MV-4-11 (cell line): ENCODE results near the gene RAB8A.
"Not testable (repeated sequence)": the region's sequence is repeated elsewhere in the genome, so short reads cannot be mapped to it uniquely, and the experiment has no call there.

Experiments
- DNase-seq: peaks from one replicate; lab custom pipeline; 2025; lab: John Stamatoyannopoulos, UW

Gene RAB8A

DNA sequence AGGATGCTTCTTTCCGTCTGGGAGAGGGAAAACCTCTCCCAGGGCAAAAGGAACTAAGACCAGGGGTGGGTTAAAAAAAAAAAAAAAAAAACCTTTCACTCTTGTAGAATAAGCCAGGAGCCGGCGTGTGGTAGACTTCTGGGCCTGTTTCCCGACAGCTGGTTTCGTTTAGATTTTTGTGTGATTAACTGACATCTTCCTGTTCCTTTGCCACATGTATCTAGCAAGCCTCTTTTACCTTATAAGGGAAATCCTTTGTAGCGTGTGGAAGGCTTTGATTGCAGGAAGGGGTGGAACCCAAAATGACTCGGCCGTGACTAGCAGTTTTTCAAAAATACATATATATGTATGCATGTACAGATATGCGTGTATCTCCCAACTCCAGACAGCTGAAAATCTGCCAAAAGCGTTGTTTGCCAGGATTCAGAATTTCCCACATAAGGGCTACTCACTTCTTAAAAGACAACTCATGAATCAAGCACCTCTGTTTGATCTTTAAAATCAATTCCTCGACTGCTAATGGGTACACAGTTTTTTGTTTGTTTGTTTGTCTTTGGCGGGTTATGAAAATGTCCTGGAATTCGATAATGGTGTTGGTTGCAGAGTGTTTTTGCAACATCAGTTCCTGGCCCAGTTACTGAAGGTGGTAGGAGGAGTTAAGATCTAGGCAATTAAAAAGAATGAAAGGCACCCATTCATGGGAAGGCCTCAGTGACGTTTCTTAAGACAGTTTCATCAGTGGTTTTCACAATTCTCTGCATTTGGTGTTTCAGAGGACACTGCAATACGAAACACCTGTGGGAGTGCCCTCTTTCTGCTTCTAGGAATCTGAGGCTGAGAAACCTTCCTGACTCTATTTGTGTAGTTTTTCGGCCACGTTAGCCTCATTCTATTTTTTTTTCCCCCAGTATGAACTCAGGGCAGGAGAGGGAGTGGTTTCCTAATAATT is 32.7 kb upstream of the RAB8A start:
- peak; percentile 98 for DNase-seq

DNA sequence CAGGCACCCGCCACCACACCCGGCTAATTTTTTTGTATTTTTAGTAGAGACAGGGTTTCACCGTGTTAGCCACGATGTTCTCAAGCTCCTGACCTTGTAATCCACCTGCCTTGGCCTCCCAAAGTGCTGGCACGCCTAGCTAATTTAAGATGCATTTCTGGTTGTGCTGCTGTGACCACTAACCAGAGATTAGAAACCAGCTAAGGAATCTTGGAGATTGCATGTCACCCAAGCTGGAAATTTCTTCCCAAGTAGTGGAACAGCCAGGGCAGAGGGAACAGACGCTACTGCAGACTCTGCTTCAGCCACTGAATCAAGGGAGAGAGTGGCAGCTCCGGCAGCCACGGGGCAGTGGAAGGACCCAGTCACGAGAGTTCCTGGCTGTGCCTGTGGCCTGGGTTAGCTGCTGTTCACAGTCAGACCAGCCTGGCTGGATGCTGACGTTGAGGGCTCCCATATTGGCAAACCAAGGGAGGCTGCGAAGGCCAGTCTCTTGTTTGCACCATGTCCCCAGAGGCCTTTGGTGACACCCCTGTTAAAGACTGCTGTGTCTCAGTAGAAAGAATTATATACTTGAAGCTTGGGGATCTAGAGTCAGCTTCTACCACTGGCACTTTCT is 27.5 kb upstream of the RAB8A start:
- no peak for DNase-seq

DNA sequence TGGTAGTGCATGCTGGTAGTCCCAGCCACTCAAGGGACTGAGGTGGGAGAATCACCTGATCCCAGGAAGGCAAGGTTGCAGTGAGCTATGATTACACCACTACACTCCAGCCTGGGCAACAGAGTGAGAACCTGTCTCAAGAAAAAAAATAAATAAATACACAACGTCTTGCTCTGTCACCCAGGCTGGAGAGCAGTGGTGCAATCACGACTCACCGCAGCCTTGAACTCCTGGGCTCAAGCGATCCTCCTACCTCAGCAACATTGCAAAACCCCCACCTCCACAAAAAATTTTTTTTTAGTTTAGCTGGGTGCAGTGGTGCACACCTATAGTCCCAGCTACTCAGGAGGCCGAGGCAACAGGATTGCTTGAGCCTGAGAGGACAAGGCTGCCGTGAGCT is 26.6 kb upstream of the RAB8A start:
- DNase-seq: peak; percentile 57

DNA sequence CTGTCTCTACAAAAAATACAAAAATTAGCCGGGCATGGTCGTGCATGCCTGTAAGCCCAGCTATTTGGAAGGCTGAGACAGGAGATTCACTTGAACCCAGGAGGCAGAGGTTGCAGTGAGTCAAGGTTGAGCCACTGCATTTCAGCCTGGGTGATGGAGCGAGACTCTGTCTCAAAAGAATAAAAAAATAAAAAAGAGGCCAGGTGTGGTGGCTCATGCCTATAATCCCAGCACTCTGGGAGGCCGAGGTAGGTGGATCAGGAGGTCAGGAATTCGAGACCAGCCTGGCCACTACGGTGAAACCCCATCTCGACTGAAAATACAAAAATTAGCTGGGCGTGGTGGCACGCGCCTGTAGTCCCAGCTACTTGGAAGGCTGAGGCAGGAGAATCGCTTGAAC is 24.3 kb upstream of the RAB8A start:
- not testable (repeated sequence) for DNase-seq

DNA sequence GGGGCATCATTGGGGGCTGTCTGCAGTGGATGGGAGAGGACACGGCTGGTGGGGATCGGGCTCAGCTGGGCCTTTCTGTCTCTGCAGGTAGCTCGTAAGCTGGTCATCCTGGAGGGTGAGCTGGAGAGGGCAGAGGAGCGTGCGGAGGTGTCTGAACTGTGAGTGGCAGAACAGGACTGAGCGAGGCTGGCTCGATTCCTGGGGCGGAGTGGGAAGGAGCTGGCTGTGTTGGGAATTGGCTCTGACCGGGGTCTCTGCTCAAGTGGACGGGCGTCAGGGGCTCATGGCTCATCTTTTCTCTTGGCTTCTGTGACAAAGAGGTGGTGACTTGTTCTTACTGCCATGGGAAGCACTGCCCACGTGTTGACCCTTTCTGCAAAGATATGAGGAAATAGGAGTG is 23.7 kb upstream of the RAB8A start:
- DNase-seq: no peak

DNA sequence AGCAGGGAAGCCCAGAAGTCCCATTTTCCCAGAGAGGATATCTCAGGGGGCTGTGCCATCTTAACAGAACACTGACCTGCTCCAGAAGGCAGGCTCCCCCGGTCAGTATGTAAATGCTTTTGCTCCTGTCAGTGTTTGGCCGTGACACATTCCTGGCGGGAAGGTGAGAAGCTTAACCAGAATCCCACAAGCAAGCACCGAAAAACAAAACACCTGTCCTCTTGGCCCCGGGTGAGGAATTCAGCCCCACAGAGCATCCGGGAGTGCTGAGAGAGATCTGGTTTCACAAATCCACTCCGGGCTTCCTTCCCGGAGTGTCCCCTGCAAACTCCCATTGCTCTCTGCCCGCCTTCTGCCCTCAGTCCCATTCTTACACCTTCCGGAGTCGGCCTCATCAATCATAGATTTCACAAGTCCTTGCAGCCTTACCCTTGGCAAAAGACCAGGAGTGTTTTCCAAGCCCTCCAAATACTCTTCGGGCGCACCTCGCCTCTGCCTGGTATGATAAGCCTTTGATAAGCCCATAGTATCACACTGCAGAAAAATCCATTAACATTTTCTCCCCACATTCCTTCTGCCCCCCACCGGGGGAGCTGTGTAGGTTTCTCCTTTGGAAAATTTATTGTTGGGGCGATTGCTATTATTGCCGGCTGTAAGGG is 23.2 kb upstream of the RAB8A start:
- no peak for DNase-seq

DNA sequence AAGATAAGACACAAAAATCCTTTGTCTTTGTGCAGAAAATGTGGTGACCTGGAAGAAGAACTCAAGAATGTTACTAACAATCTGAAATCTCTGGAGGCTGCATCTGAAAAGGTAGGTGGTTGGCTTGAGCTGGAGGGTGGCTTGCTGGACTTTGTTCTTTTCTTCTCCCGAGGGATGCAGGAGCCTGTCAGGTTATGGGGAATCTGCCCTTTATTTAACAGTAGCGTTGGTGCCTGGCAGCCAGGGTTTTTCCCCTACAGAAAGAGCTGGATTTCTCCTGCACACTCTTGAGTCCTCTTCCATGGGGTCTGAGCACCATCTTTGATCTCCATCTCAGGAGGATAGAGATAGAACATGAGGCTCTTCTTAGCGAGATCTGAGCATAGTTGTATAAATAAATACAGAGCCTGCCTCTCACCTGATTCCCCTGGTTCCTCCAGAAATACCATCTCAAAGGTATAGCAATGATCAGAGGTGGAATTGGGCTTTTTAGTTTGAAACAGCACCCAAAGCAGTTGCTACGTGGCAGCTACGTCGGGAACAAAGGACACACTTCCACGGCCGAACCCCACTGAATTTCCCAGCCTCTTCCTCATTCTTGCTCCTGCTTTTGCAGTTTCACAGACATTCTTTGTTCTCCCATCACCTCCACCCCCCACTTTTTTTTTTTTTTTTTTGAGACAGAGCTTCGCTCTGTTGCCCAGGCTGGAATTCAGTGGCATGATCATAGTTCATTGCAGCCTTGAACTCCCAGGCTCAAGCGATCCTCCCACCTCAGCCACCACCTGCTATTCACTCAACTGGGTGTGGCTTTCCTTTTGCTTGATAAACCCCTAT is 22.5 kb upstream of the RAB8A start:
- DNase-seq: no peak

DNA sequence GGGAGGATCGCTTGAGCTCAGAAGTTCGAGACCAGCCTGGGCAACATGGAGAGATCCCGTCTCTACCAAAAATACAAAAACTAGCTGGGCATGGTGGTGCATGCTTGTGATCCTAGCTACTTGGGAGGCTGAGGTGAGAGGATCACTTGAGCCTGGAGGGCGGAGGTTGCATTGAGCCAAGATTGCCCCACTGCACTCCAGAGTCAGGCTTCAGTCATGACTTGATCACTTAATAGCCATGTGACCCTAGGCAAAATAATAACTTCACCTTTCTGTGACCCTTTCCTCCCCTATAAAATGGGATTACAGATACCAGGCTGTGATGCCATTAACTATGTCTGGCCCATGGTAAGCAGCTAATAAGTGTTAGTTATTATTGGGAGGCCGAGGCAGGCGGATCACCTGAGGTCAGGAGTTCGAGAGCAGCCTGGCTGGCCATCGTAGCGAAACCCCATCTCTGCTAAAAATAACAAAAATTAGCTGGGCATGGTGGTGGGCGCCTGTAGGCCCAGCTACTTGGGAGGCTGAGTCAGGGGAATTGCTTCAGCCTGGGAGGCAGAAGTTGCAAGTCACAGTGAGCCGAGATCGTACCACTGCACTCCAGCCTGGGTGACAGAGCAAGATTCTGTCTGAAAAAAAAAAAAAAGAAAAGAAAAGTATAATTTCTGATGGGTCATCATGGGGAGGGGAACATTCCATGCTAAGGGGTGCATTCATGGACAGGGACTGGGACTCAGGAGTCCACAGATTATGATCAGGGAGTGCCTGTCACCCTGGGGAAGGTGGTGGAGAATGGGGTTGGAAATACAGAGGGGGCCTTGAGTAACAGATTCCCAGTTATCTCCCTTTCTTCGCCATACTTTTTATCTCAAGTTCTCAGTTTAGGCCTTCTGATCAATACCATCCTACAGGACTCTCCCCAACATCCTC is 19.9 kb upstream of the RAB8A start:
- no peak for DNase-seq

DNA sequence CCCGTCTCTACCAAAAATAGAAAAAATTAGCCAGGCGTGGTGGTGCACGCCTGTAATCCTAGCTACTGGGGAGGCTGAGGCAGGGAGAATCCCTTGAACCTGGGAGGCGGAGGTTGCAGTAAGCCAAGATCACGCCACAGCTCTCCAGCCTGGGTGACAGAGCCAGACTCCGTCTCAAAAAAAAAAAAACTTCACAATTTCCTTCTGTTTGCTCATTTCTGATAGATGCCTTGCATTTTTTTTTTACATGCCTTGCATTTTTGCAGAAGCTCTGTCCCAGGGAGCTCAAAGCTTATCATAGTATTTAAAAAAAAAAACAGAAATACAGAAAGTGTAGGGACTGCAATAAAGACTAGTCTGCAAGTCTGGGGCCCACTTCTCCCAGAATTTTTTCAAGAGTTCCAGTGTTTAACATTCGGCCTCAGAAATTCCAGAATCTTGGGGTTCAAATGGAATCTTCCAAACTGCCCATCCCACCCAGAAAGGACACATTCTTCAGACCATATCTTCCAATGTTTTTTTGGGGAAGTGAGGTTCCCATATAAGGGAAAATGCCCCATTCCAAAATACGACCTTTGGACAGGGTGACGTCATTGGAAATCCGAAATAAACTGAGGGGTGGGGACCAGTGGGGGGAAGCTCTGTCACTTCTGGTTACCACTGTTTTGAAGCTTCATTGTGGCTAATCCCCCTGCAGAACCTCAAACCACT is 17.2 kb upstream of the RAB8A start:
- no peak for DNase-seq

DNA sequence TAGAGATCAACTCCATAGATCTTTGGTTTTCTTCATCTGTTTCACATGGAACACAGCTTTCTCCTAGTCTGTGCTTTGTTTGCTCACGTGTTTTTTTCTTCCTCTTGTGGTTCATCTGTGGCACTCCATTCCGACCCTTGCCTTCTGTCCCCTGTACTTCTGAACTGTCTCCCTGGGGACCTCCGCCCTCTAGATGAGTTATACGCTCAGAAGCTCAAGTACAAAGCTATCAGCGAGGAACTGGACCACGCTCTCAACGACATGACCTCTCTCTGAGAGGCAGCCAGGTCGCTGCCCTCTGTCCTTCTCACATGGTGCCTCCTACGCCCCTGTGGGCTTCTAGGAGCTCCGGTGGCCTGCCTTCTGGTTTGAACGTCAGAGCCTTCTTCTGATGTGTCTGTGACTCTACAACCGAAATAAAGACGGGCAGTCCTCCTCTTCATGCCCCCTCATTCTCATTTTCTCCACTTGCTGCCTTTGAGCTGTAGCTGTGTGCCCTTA is 16.6 kb upstream of the RAB8A start:
- DNase-seq: peak; percentile 97

DNA sequence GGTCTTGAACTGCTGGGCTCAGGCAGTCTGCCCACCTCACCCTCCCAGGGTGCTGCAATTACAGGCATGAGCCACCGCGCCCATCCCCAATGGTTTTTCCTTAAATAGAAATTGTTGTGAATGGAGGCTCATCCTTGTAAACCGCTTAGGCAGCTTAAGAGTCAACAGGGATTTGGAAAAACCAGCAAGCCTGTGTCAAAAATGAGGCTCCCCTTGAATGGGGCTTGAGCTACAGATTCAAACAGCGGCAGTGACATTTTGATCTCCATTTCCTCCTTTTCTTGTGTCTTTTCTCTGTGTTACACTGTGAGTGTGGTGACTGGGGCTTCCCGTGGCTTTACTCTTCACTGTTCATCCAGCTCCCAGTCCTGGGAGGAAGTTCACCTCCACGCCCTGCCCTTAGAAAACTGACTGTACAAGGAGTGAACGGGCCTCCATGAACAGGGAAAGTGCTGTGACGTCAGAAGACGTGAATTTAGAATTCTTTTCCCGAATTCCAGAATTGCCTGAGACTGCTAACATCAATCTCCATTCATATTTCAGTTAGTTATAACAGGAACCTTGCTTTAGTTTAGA is 15.3 kb upstream of the RAB8A start:
- peak; percentile 74 for DNase-seq

DNA sequence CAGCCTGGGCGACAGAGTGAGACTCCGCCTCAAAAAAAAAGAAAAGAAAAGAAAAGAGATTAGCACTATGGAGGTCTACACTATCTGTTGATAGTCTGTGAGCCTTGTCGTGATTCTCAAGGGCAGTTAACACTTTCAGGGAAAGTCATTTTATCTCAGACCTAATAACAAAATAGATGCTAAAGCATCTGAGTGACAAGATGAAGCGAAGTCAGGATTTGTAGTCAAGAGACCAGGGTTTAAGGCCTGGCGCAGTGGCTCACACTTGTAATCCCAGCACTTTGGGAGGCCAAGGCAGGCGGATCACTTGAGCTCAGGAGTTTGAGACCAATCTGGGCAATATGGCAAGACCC is 13.3 kb upstream of the RAB8A start:
- no peak for DNase-seq

DNA sequence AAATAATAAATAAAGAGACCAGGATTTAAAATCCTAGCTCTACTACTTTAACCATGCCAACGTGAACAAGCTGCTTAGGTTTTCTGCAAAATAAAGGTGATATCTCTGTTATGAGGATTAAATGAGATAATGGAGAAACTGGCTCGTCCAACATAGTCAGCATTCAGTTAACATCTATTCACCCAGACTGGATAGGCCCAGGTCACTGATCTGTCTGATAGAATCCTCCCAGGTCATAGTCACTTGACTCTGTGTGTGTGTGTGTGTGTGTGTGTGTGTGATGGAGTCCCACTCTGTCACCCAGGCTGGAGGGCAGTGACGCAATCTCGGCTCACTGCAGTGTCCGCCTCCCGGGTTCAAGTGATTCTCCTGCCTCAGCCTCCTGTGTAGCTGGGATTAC is 12.9 kb upstream of the RAB8A start:
- DNase-seq: no peak

DNA sequence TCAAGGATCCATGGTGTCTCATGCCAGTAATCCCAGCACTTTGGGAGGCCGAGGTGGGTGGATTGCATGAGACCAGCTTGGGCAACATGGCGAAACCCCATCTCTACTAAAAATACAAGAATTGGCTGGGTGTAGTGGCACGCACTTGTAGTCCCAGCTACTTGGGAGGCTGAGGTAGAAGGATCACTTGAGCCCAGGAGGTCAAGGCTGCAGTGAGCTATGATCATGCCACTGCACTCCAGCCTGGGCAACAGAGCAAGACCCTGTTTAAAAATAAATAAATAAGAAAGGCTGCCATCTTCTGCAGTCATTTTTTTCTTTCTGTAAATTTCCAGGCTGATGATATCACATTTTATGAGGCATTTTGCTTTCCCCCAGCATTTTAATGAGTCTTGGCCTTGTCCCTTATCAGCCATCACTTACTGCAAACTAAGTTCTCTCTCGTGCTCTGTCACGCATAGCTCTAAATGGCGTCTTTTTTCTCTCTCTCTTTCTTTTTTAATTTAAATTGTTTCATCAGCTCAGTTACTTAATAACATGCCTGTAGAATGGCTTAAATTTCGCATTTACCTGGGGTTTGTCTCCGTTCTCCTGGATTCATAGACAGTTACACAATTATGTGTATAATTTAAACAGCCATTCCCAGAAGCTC is 12.2 kb upstream of the RAB8A start:
- not testable (repeated sequence) for DNase-seq

DNA sequence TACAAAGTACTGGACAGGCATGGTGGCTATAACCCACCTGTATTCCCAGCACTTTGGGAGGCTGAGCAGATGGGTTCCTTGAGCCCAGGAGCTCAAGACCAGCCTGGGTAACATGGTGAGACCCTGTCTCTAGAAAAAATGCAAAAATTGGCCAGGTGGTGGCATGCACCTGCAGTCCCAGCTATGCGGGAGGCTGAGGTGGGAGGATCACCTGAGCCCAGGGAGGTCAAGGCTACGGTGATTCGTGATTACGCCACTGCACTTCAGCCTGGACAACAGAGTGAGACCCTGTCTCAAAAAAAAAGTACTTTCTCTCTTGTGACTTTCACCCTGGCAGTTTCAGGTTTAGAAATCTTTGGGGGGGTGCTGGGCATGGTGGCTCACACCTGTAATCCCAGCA is 11.2 kb upstream of the RAB8A start:
- no peak for DNase-seq

DNA sequence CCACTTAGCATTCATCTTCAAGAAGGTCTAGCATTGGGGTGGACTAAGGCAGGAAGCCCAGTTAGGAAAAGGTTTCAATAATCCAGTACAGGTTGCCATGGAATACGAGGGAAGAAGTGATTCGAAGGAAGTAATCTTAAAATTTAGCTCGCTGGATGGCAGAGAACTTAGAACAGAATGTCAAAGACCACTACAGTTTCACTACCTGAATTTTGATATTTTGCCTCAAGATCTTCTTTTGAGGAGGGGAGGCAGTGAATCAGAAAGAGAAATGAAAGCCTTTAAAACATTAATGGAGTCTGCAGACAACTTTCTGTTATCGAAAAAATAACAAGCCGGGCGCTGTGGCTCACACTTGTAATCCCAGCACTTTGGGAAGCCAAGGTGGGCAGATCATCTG is 7.0 kb upstream of the RAB8A start:
- DNase-seq: peak; percentile 90

DNA sequence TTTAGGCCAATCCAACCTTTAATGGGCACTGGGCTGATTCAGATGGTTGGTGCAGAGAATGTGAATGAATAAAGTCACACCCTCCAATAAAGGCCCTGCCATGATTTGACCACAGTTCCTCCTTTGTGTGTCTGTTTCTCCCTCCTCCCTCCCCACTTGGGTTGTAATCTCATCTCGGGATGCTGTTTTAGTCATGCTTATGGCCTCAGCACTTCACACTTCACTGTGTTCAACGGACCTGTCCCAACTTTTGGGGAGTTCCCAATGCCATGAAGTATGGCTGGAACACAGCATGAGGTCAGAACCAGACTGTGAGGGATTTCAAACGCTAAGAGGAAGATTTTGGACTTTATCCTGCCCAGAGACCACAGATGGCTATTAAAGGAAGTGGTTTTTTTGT is 5.6 kb upstream of the RAB8A start:
- DNase-seq: peak; percentile 68

DNA sequence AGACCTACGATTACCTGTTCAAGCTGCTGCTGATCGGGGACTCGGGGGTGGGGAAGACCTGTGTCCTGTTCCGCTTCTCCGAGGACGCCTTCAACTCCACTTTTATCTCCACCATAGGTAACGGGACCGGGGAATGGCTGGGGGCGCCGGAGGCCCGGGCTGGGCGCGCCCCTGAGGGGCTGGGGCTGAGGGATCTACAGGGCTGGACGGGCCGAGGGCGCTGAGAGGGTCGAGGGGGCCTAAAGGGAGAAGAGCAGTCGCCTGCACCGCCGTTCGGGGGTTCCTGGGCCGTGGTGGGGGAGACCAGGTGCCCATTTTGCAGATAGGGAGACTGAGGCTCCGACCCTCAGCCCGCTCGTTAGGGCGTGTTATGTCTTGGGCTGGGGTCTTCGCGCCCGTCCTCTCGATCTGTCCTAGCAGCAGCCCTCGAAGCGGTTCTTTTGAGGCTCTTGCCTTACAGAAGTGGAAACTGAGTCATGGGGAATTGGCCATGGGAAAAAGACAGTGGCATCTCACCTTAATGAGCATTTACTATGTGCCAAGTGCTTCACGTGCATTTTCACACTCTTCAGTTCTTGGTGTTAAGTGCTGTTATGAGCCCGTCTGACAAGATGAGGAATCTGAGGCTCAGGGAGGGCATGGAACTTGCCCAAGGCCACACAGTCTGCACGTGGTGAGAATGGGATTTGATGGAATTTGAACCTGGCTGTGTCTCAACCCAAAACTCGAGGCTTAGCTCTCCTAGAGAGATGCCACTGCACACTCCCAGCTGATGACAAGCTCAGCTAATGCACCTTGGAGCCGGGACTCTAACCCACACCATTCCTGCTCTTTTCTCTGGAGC is 442 bp downstream of the RAB8A start:
- DNase-seq: no peak
